WTC11 (cell line): ENCODE measurements around the gene CCDC183. TPM values are rescaled to one million over a fixed set of nuclear protein-coding genes. Genes with fewer than 3 reads are reported as not detected.
"Not testable (repeated sequence)": the region's sequence is repeated elsewhere in the genome, so short reads cannot be mapped to it uniquely, and the experiment has no call there.

ENCODE experiments used
- ATAC-seq: fragments of 200-7000 bp; cut with Tn5 transposase; 2 replicates; pipeline ENCODE4 v1.10.0; 2021; ENCODE audit warnings: mild to moderate bottlenecking, moderate library complexity
- CTCF ChIA-PET: fragments of 300-600 bp; sonication (Branson Sonifier 250); formaldehyde crosslinking; loops from one replicate; lab custom pipeline; 2021; ENCODE audit warnings: antibody characterized with exemption; lab: Charles Lee
- POLR2A ChIA-PET: fragments of 350-600 bp; sonication (Branson Sonifier 250); formaldehyde crosslinking; loops from one replicate; lab custom pipeline; 2021; ENCODE audit warnings: antibody characterized with exemption; lab: Charles Lee
- DNase-seq: peaks from one replicate; pipeline ENCODE4 v3.0.0; 2021; ENCODE audit warnings: low spot score
- H3K27ac Mint-ChIP-seq: 2 replicates; pipeline ENCODE4 v1.8.0; 2021; ENCODE audit warnings: mixed read lengths
- H3K27me3 Mint-ChIP-seq: 2 replicates; pipeline ENCODE4 v1.8.0; 2021; ENCODE audit warnings: low read depth, mild to moderate bottlenecking, moderate library complexity, mixed read lengths
- H3K36me3 Mint-ChIP-seq: 2 replicates; pipeline ENCODE4 v1.8.0; 2021; ENCODE audit warnings: mixed read lengths
- H3K4me1 Mint-ChIP-seq: 2 replicates; pipeline ENCODE4 v1.8.0; 2022; ENCODE audit warnings: mixed read lengths
- H3K4me3 Mint-ChIP-seq: 2 replicates; pipeline ENCODE4 v1.8.0; 2021; ENCODE audit warnings: mild to moderate bottlenecking, moderate library complexity, mixed read lengths
- H3K9me3 Mint-ChIP-seq: 2 replicates; pipeline ENCODE4 v1.8.0; 2021; ENCODE audit warnings: mixed read lengths
- ESRRA ChIP-seq: sonication (generic); formaldehyde crosslinking; IDR thresholded peaks from 2 replicates; pipeline ENCODE4 v1.8.1; 2022; ENCODE audit warnings: mild to moderate bottlenecking, missing genetic modification reagents, borderline replicate concordance
- GRHL2 ChIP-seq: fragments of 250-450 bp; sonication (Bioruptor Pico); IDR thresholded peaks from 2 replicates; pipeline ENCODE4 v1.8.0; 2022; ENCODE audit warnings: mild to moderate bottlenecking, moderate library complexity; ENCODE audit not compliant: insufficient replicate concordance, severe bottlenecking
- OVOL2 ChIP-seq: fragments of 250-450 bp; sonication (Bioruptor Pico); IDR thresholded peaks from 2 replicates; pipeline ENCODE4 v1.9.0; 2021; ENCODE audit warnings: mild to moderate bottlenecking, borderline replicate concordance
- SMAD4 ChIP-seq: sonication (generic); formaldehyde crosslinking; IDR thresholded peaks from 2 replicates; pipeline ENCODE4 v1.8.0; 2022; ENCODE audit warnings: mild to moderate bottlenecking, missing genetic modification reagents
- SP1 ChIP-seq: sonication (generic); formaldehyde crosslinking; conservative IDR thresholded peaks from 2 replicates; pipeline ENCODE4 v1.8.1; 2022; ENCODE audit warnings: missing genetic modification reagents
- TEAD1 ChIP-seq: sonication (generic); formaldehyde crosslinking; IDR thresholded peaks from 2 replicates; pipeline ENCODE4 v1.8.0; 2022; ENCODE audit warnings: mild to moderate bottlenecking, missing genetic modification reagents
- total RNA-seq: library from RNA; stranded (reverse); gene quantifications from 3 replicates; pipeline ENCODE4 v1.2.3, GENCODE V29; 2021
- TF ChIP-seq, protein P1 (sequence below): fragments of 250-450 bp; sonication (Bioruptor Pico); IDR thresholded peaks from 2 replicates; pipeline ENCODE4 v1.9.0; 2021; ENCODE audit warnings: mild to moderate bottlenecking
- TF ChIP-seq, protein P2 (sequence below): sonication (generic); formaldehyde crosslinking; IDR thresholded peaks from 2 replicates; pipeline ENCODE4 v1.8.1; 2022; ENCODE audit warnings: mild to moderate bottlenecking, missing genetic modification reagents, moderate library complexity, borderline replicate concordance
- TF ChIP-seq, protein P3 (sequence below): sonication (generic); formaldehyde crosslinking; IDR thresholded peaks from 2 replicates; pipeline ENCODE4 v1.8.1; 2023; ENCODE audit warnings: mild to moderate bottlenecking, missing genetic modification reagents

The CCDC183 gene
- total RNA-seq, 1 experiment from 2014 or later: 2.1 TPM

DNA sequence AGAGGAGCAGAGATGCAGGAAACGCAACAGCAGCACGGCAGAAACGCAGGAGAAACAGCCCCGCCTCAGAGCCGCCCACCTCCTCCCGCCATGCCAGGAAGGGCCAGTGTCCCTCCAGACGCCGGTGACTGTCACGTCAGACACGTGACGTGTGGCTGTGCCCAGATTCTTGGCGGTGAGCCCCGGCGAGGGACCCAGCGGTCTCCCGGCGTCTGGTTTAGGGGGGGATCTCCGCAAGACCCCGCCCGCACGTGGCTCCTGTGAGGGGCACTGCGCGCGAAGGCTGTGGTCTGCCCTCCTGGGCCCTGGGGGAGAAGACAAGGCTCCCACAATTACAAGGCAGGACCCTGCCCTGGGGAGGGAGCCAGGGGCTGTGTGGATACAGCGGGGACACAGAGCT, 35.7 kb upstream of the CCDC183 start (continued):
- TF ChIP-seq, protein P1, sequence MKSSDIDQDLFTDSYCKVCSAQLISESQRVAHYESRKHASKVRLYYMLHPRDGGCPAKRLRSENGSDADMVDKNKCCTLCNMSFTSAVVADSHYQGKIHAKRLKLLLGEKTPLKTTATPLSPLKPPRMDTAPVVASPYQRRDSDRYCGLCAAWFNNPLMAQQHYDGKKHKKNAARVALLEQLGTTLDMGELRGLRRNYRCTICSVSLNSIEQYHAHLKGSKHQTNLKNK (CRISPR knock-in tag): no peak
- TF ChIP-seq OVOL2 (CRISPR knock-in tag): no peak

DNA sequence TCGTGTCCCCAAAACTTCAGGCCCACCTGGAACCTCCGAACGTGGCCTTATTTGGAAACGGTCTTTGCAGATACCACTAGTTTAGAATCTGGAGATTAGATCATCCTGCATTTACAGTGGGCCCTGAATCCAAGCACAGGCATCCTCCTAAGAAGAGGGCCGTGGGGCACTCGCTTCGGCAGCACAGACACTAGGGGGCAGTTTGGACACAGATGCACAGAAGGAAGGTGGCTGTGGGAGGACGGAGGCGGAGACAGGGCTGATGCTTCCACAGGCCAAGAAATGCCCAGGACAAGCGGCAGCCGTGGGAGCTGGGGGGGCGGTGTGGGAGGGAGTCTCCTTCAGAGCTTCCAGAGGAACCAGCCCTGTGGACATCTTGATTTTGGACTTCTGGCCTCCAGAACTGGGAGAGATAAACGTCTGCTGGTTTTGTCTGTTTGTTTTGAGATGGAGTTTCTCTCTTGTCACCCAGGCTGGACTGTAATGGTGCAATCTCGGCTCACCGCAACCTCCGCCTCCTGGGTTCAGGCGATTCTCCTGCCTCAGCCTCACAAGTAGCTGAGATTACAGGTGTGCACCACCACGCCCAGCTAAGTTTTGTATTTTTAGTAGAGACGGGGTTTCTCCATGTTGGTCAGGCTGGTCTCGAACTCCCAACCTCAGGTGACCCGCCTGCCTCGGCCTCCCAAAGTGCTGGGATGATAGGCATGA, 35.1 kb upstream of the CCDC183 start:
- H3K9me3 Mint-ChIP-seq, H3K4me3 Mint-ChIP-seq, POLR2A ChIA-PET, H3K36me3 Mint-ChIP-seq, H3K27ac Mint-ChIP-seq, H3K27me3 Mint-ChIP-seq: not testable (repeated sequence)
- DNase-seq (peak; percentile 65), ATAC-seq (peak; percentile 15; the same call in 1 of the 2 replicates)
- CTCF ChIA-PET: interaction anchor here (0.8 to 3.7 kb wide), 8 partner anchors 10 to 218 kb away, joined by 3 to 23 read pairs (median 3); partner anchors contain the start of gene LCN10
- peaks cover 11% of the 10 kb centered on the region for H3K4me1 Mint-ChIP-seq

DNA sequence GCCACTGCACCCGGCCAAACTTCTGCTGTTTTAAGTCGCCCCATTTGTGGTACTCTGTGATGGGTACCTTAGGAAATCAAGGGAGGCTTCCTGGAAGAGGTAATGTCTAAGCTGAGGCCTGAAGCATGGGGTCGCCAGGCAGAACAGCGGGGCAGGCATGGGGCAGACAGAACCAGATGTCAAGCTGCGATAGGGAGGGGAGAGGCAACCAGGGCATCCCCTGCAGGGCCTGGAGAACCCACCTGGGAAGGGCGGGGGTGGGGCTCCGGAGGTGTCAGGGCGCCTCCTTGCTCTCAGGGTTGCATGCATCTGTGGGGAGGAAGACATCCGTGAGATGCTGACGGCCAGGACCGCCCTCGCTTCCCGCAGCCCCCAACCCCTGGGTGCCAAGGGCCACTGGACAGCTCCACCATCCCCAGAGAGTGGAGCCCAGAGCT, 34.6 kb upstream of the CCDC183 start:
- ChIA-PET CTCF (interaction anchor here (0.8 to 3.7 kb wide), 4 partner anchors 11 to 33 kb away, joined by 3 to 23 read pairs (median 8); partner anchors contain the start of gene LCN10), POLR2A (no interaction called here)
- Mint-ChIP-seq H3K36me3 (no peaks in the 10 kb centered on the region), H3K9me3 (peaks cover 1% of the 10 kb centered on the region), H3K4me1 (peaks cover 11% of the 10 kb centered on the region), H3K4me3 (no peak overlapping the region), H3K27ac (no peak overlapping the region), H3K27me3 (0 out of 2 replicates have a peak, but pooled peaks cover 1% of the 10 kb centered on the region)
- ATAC-seq: no peak
- no peak for TF ChIP-seq ESRRA
- no peak for DNase-seq

DNA sequence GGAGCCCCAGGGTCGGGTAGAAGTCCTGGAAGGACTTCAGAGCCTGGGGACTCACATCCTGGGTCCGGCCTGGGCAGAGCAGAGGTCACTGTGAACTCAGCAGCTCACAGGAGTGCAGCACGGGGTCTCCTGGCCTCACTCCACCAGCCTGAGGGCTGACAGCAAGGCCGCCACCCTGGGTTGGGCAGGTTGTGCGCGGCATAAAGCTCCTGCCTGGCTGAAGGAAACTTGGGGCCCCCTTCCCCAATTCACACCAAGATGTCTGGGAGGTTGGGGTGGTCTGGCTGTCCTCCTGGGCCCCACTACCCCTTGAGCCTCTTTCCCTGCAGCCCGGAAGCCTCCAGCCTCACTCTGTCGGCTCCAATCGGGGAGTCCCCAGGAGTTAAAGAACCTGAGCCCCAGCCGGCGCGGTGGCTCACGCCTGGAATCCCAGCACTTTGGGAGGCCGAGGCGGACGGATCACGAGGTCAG, 33.9 kb upstream of the CCDC183 start:
- peak; percentile 13 for DNase-seq
- ATAC-seq: no peak
- Mint-ChIP-seq H3K4me1 (peaks cover 11% of the 10 kb centered on the region), H3K27ac (no peak overlapping the region), H3K9me3 (peaks cover 7% of the 10 kb centered on the region), H3K36me3 (no peaks in the 10 kb centered on the region; the same call in 1 of the 2 replicates), H3K27me3 (peaks cover 8% of the 10 kb centered on the region)
- CTCF ChIA-PET: interaction anchor here (0.8 to 3.7 kb wide), 18 partner anchors 8 to 401 kb away, joined by 3 to 23 read pairs (median 6); partner anchors contain the start of genes DIPK1B, LCN10, SAPCD2 and TMEM141
- POLR2A ChIA-PET: interaction anchor here (0.5 kb wide), 1 partner anchor 25 kb away, joined by 4 read pairs; no protein-coding TSS in a partner anchor
- TF ChIP-seq, protein P2, sequence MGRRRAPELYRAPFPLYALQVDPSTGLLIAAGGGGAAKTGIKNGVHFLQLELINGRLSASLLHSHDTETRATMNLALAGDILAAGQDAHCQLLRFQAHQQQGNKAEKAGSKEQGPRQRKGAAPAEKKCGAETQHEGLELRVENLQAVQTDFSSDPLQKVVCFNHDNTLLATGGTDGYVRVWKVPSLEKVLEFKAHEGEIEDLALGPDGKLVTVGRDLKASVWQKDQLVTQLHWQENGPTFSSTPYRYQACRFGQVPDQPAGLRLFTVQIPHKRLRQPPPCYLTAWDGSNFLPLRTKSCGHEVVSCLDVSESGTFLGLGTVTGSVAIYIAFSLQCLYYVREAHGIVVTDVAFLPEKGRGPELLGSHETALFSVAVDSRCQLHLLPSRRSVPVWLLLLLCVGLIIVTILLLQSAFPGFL: no peak
- TF ChIP-seq SMAD4 (CRISPR knock-in tag) (no peak), TEAD1 (CRISPR knock-in tag) (no peak), GRHL2 (no peak), SP1 (CRISPR knock-in tag) (no peak)
- TF ChIP-seq, protein P1 (CRISPR knock-in tag): no peak
- TF ChIP-seq, protein P3, sequence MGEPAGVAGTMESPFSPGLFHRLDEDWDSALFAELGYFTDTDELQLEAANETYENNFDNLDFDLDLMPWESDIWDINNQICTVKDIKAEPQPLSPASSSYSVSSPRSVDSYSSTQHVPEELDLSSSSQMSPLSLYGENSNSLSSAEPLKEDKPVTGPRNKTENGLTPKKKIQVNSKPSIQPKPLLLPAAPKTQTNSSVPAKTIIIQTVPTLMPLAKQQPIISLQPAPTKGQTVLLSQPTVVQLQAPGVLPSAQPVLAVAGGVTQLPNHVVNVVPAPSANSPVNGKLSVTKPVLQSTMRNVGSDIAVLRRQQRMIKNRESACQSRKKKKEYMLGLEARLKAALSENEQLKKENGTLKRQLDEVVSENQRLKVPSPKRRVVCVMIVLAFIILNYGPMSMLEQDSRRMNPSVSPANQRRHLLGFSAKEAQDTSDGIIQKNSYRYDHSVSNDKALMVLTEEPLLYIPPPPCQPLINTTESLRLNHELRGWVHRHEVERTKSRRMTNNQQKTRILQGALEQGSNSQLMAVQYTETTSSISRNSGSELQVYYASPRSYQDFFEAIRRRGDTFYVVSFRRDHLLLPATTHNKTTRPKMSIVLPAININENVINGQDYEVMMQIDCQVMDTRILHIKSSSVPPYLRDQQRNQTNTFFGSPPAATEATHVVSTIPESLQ: no peak
- TF ChIP-seq, all 79 proteins: peak for 0
- no peak overlapping the region for H3K4me3 Mint-ChIP-seq
